ENCODE measurements around the gene BAAT. TPM values are rescaled to one million over a fixed set of nuclear protein-coding genes. Genes with fewer than 3 reads are reported as not detected.

Gene BAAT
- total RNA-seq, 3 donors from 2014 or later (not counting 1 experiment from before 2014, with no cell fraction given), result not detected

- ATAC-seq, result no peak
- 90% methylated on average over 8 of the region's 8 CpGs for WGBS (ENCODE audit: insufficient coverage)
- no peaks in the 10 kb centered on the region for H3K4me1 Mint-ChIP-seq
Observed at GRCh38 chr9:101427358-101427757, 42.6 kb upstream of the BAAT start.

GRCh38 chr9:101421653-101422065 lies 36.9 kb upstream of the BAAT start:
- Mint-ChIP-seq H3K27ac (no peak overlapping the region), H3K27me3 (ENCODE audit: low read depth in 2 of 2) (peaks cover 0 to 6% of the 10 kb centered on the region in 2 donors), H3K4me3 (no peak overlapping the region), H3K4me1 (no peaks in the 10 kb centered on the region), H3K9me3 (peaks cover 18 to 27% of the 10 kb centered on the region in 2 donors), H3K36me3 (peaks cover 12% of the 10 kb centered on the region)
- H3K4me1 ChIP-seq (ENCODE audit: control insufficient read depth, insufficient read depth, low read length), result no peaks in the 10 kb centered on the region
- WGBS (ENCODE audit: insufficient coverage), result 87% methylated on average over 5 of the region's 5 CpGs
- DNase-seq, result no peak
- intact Hi-C loops (cut with micrococcal nuclease), result no loop called here
- TF ChIP-seq CTCF (IDR thresholded peaks at IDR 0.05), result no peak
- no peak overlapping the region for H3K27ac ChIP-seq (ENCODE audit: low read length)
- H3K9me3 ChIP-seq (ENCODE audit: control insufficient read depth, insufficient read depth, low read length), result peaks cover 4% of the 10 kb centered on the region
- ATAC-seq, result no peak
- H3K4me3 ChIP-seq (ENCODE audit: low read length), result no peak overlapping the region
- no peaks in the 10 kb centered on the region for H3K36me3 ChIP-seq (ENCODE audit: control insufficient read depth, insufficient read depth, low read length)
- no peaks in the 10 kb centered on the region for H3K27me3 ChIP-seq (ENCODE audit: control insufficient read depth, insufficient read depth, low read length)

More at GRCh38 chr9:101427358-101427757, 42.6 kb upstream of the BAAT start:
- Histone ChIP-seq H3K4me1 (ENCODE audit: control insufficient read depth, insufficient read depth, low read length) (no peaks in the 10 kb centered on the region), H3K4me3 (ENCODE audit: low read length) (no peak overlapping the region), H3K36me3 (ENCODE audit: control insufficient read depth, insufficient read depth, low read length) (no peaks in the 10 kb centered on the region), H3K27ac (ENCODE audit: low read length) (no peak overlapping the region), H3K9me3 (ENCODE audit: control insufficient read depth, insufficient read depth, low read length) (no peaks in the 10 kb centered on the region), H3K27me3 (ENCODE audit: control insufficient read depth, insufficient read depth, low read length) (no peaks in the 10 kb centered on the region)
- Mint-ChIP-seq H3K4me3 (no peak overlapping the region), H3K27ac (no peak overlapping the region), H3K36me3 (no peaks in the 10 kb centered on the region), H3K9me3 (peaks cover 11 to 12% of the 10 kb centered on the region in 2 donors), H3K27me3 (ENCODE audit: low read depth in 2 of 2) (peaks cover 0 to 6% of the 10 kb centered on the region in 2 donors)
- no peak for TF ChIP-seq CTCF (IDR thresholded peaks at IDR 0.05)
- DNase-seq, result no peak
- intact Hi-C loops (cut with micrococcal nuclease), result loop anchor here (5.0 kb wide), 1 partner anchor 50 kb away; no protein-coding TSS in a partner anchor

- no peak overlapping the region for H3K4me3 ChIP-seq (ENCODE audit: low read length)
- H3K27ac ChIP-seq (ENCODE audit: low read length), result no peak overlapping the region
- intact Hi-C loops (cut with micrococcal nuclease), result no loop called here
- H3K9me3 ChIP-seq (ENCODE audit: control insufficient read depth, insufficient read depth, low read length), result peaks cover 12% of the 10 kb centered on the region
- Mint-ChIP-seq H3K36me3 (peaks cover 12% of the 10 kb centered on the region), H3K4me3 (no peak overlapping the region), H3K4me1 (no peaks in the 10 kb centered on the region), H3K27me3 (ENCODE audit: low read depth in 2 of 2) (peaks cover 0 to 6% of the 10 kb centered on the region in 2 donors), H3K27ac (no peak overlapping the region), H3K9me3 (peaks cover 18 to 29% of the 10 kb centered on the region in 2 donors)
- H3K36me3 ChIP-seq (ENCODE audit: control insufficient read depth, insufficient read depth, low read length), result no peaks in the 10 kb centered on the region
- DNase-seq (no peak), ATAC-seq (no peak)
- no peak for TF ChIP-seq CTCF (IDR thresholded peaks at IDR 0.05)
- H3K27me3 ChIP-seq (ENCODE audit: control insufficient read depth, insufficient read depth, low read length), result no peaks in the 10 kb centered on the region
- no peaks in the 10 kb centered on the region for H3K4me1 ChIP-seq (ENCODE audit: control insufficient read depth, insufficient read depth, low read length)
- WGBS (ENCODE audit: insufficient coverage), result 95% methylated on average over 2 of the region's 2 CpGs
Observed at GRCh38 chr9:101419863-101420262, 35.1 kb upstream of the BAAT start.
